ENCODE data around the gene EPS8L2.

Gene EPS8L2

GRCh38 chr11:704781-705645, 1.0 kb upstream of the EPS8L2 start:
- H3K4me3 ChIP-seq (replicated peaks; ENCODE audit: insufficient read depth, low read length) = no peak overlapping the region
- no peak overlapping the region for H3K27ac ChIP-seq (replicated peaks)
- DNase-seq (ENCODE audit: low read depth in 1 of 2, low spot score in 1 of 2) = no peak
- TF ChIP-seq SPI1 (IDR thresholded peaks at IDR 0.05; ENCODE audit: borderline replicate concordance, low read depth) (no peak), POLR2AphosphoS5 (IDR thresholded peaks at IDR 0.05; ENCODE audit: low read depth) (no peak), GABPA (IDR thresholded peaks at IDR 0.05; ENCODE audit: low read depth) (no peak)
- TF ChIP-seq, protein P1, sequence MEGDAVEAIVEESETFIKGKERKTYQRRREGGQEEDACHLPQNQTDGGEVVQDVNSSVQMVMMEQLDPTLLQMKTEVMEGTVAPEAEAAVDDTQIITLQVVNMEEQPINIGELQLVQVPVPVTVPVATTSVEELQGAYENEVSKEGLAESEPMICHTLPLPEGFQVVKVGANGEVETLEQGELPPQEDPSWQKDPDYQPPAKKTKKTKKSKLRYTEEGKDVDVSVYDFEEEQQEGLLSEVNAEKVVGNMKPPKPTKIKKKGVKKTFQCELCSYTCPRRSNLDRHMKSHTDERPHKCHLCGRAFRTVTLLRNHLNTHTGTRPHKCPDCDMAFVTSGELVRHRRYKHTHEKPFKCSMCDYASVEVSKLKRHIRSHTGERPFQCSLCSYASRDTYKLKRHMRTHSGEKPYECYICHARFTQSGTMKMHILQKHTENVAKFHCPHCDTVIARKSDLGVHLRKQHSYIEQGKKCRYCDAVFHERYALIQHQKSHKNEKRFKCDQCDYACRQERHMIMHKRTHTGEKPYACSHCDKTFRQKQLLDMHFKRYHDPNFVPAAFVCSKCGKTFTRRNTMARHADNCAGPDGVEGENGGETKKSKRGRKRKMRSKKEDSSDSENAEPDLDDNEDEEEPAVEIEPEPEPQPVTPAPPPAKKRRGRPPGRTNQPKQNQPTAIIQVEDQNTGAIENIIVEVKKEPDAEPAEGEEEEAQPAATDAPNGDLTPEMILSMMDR (IDR thresholded peaks at IDR 0.05; ENCODE audit: insufficient read depth, low read length) = no peak
- TF ChIP-seq, protein P2, sequence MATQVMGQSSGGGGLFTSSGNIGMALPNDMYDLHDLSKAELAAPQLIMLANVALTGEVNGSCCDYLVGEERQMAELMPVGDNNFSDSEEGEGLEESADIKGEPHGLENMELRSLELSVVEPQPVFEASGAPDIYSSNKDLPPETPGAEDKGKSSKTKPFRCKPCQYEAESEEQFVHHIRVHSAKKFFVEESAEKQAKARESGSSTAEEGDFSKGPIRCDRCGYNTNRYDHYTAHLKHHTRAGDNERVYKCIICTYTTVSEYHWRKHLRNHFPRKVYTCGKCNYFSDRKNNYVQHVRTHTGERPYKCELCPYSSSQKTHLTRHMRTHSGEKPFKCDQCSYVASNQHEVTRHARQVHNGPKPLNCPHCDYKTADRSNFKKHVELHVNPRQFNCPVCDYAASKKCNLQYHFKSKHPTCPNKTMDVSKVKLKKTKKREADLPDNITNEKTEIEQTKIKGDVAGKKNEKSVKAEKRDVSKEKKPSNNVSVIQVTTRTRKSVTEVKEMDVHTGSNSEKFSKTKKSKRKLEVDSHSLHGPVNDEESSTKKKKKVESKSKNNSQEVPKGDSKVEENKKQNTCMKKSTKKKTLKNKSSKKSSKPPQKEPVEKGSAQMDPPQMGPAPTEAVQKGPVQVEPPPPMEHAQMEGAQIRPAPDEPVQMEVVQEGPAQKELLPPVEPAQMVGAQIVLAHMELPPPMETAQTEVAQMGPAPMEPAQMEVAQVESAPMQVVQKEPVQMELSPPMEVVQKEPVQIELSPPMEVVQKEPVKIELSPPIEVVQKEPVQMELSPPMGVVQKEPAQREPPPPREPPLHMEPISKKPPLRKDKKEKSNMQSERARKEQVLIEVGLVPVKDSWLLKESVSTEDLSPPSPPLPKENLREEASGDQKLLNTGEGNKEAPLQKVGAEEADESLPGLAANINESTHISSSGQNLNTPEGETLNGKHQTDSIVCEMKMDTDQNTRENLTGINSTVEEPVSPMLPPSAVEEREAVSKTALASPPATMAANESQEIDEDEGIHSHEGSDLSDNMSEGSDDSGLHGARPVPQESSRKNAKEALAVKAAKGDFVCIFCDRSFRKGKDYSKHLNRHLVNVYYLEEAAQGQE (IDR thresholded peaks at IDR 0.05; ENCODE audit: insufficient replicate concordance, low read depth) = no peak
- peaks cover 21% of the 10 kb centered on the region for H3K27me3 ChIP-seq (ENCODE audit: insufficient read depth, poor library complexity, severe bottlenecking)

DNA sequence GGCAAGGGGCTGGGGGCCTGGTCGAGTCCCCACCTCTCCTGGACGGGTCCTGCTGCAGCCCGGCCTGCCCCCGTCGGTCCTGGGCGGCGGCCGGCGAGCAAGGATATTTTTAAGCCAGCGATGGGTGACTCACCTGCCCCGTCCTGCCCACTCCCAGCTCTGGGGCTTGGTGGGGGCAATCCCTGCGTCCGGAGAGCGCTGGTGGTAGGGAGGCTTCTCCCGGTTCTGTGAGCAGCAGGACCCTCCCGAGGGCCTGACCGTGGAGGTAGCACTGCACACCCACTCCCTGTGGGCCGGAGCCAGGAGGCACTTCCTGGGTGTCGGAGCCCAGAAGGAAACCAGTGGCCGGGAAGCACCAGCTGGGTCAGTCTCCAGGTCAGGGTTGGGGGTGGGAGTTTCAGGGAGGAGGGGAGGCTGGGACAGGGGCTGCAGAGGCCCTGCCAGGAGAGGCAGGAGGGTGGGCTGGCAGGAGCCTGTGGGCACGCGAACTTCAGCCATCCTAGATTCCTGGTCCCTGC, 467 bp downstream of the EPS8L2 start:
- peaks cover 29% of the 10 kb centered on the region for H3K27me3 ChIP-seq (ENCODE audit: insufficient read depth, poor library complexity, severe bottlenecking)
- DNase-seq (ENCODE audit: low read depth in 1 of 2, low spot score in 1 of 2) = no peak
- no peak overlapping the region for H3K27ac ChIP-seq (replicated peaks)
- no peak overlapping the region for H3K4me3 ChIP-seq (replicated peaks; ENCODE audit: insufficient read depth, low read length)
- TF ChIP-seq GABPA (IDR thresholded peaks at IDR 0.05; ENCODE audit: low read depth) = no peak
- TF ChIP-seq, protein P2 (IDR thresholded peaks at IDR 0.05; ENCODE audit: insufficient replicate concordance, low read depth) = no peak
- TF ChIP-seq, protein P1 (IDR thresholded peaks at IDR 0.05; ENCODE audit: insufficient read depth, low read length) = no peak
- no peak for TF ChIP-seq POLR2AphosphoS5 (IDR thresholded peaks at IDR 0.05; ENCODE audit: low read depth)
- TF ChIP-seq SPI1 (IDR thresholded peaks at IDR 0.05; ENCODE audit: borderline replicate concordance, low read depth) = no peak

- TF ChIP-seq, protein P2 (IDR thresholded peaks at IDR 0.05; ENCODE audit: insufficient replicate concordance, low read depth) = no peak
- TF ChIP-seq GABPA (IDR thresholded peaks at IDR 0.05; ENCODE audit: low read depth) (no peak), SPI1 (IDR thresholded peaks at IDR 0.05; ENCODE audit: borderline replicate concordance, low read depth) (no peak), POLR2AphosphoS5 (IDR thresholded peaks at IDR 0.05; ENCODE audit: low read depth) (no peak)
- TF ChIP-seq, protein P1 (IDR thresholded peaks at IDR 0.05; ENCODE audit: insufficient read depth, low read length) = no peak
- Histone ChIP-seq H3K27ac (replicated peaks) (no peak overlapping the region), H3K4me3 (replicated peaks; ENCODE audit: insufficient read depth, low read length) (no peak overlapping the region), H3K27me3 (ENCODE audit: insufficient read depth, poor library complexity, severe bottlenecking) (peaks cover 29% of the 10 kb centered on the region)
- DNase-seq (ENCODE audit: low read depth in 1 of 2, low spot score in 1 of 2) = no peak
Observed at GRCh38 chr11:706957-707816, 1.2 kb downstream of the EPS8L2 start.

Data from HL-60 (cell line).